BJ (cell line): ENCODE measurements around the gene MB. TPM values are rescaled to one million over a fixed set of nuclear protein-coding genes. Genes with fewer than 3 reads are reported as not detected.

Experiments
- CTCF ChIA-PET: fragments of 350-600 bp; formaldehyde crosslinking; extraction: SDS; loops from one replicate; lab custom pipeline; 2021; ENCODE audit warnings: antibody characterized with exemption, inconsistent platforms; lab: Yijun Ruan, JAX
- POLR2A ChIA-PET: fragments of 300-600 bp; sonication (Branson Sonifier 250); formaldehyde crosslinking; extraction: SDS; loops from one replicate; lab custom pipeline; 2021; ENCODE audit warnings: antibody characterized with exemption; lab: Charles Lee
- DNase-seq: peaks from one replicate; pipeline ENCODE4 v3.0.0-alpha.2; 2011; ENCODE audit warnings: low read depth
- H3K27me3 ChIP-seq: 2 replicates; pipeline ENCODE4 v1.6.0; 2011; ENCODE audit warnings: low read length; ENCODE audit not compliant: control insufficient read depth, insufficient read depth
- H3K36me3 ChIP-seq: 2 replicates; pipeline ENCODE4 v1.5.1; 2011; ENCODE audit warnings: low read length; ENCODE audit not compliant: control insufficient read depth, insufficient read depth
- H3K4me3 ChIP-seq: 2 replicates; pipeline ENCODE4 v1.5.1; 2011; ENCODE audit warnings: low read depth, mild to moderate bottlenecking, control low read depth, low read length
- polyA plus RNA-seq: library from polyadenylated mRNA; depleted of rRNA; stranded (reverse); fragments of >200 nt; gene quantifications from 2 replicates; pipeline ENCODE4 v1.2.3, GENCODE V29; 2011
- TF ChIP-seq, protein P1 (sequence below): IDR thresholded peaks from 2 replicates; pipeline ENCODE4 v1.5.1; 2011; ENCODE audit warnings: low read depth, mild to moderate bottlenecking, control low read depth, inconsistent platforms, low read length, moderate library complexity; ENCODE audit not compliant: insufficient read depth

MB gene
- polyA plus RNA-seq, 1 experiment, result not detected

DNA sequence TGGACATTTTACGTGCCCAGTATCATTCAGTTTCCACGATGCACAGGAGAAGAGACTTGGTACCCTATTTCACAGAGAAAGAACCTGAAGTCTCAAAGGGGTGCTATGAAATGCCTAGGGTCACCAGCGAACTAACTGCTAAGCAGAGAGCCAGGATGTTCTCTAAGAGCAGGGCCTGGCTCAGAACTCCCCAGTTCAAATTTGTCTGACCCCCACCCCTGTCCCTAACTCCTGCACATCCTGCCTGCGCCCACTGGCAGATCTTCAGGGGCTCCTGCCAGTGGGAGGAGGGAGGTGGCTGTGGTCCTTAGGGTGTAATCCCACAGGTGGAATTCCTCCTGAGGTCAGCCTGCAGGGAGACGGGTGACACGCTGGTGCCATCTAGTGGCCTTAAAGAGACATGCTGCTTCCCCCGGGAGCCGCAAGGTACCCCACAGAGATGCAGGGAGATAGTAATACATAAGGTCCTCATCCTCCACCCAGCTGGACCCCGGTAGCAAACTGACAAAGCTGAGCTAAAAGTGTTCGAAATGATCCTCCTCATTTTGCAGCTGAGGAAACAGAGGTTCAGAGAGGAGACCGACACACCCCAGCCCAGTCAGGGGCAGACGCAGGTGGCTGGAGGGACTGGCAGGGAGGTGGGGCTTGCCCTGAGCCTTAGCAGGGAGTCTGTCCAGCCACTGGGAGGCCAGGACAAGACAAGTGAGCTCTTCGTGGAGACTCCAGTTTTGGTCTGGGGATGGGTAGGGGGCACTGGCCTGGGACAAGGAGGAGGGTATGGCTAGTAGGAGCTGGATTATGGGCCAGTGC is 34.1 kb downstream of the MB start:
- no peak for DNase-seq
- ChIA-PET CTCF (interaction anchor here (0.6 to 15.2 kb wide), 29 partner anchors 9 to 660 kb away, joined by 3 to 220 read pairs (median 3); no protein-coding TSS in a partner anchor), POLR2A (interaction anchor here (0.6 kb wide), 1 partner anchor 212 kb away, joined by 11 read pairs; no protein-coding TSS in a partner anchor)
- TF ChIP-seq, protein P1, sequence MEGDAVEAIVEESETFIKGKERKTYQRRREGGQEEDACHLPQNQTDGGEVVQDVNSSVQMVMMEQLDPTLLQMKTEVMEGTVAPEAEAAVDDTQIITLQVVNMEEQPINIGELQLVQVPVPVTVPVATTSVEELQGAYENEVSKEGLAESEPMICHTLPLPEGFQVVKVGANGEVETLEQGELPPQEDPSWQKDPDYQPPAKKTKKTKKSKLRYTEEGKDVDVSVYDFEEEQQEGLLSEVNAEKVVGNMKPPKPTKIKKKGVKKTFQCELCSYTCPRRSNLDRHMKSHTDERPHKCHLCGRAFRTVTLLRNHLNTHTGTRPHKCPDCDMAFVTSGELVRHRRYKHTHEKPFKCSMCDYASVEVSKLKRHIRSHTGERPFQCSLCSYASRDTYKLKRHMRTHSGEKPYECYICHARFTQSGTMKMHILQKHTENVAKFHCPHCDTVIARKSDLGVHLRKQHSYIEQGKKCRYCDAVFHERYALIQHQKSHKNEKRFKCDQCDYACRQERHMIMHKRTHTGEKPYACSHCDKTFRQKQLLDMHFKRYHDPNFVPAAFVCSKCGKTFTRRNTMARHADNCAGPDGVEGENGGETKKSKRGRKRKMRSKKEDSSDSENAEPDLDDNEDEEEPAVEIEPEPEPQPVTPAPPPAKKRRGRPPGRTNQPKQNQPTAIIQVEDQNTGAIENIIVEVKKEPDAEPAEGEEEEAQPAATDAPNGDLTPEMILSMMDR, result peak; percentile 93
- no peaks in the 10 kb centered on the region for H3K36me3 ChIP-seq
- no peaks in the 10 kb centered on the region for H3K27me3 ChIP-seq
- H3K4me3 ChIP-seq, result no peak overlapping the region

- POLR2A ChIA-PET, result no interaction called here
These were observed 34.8 kb downstream of the MB start for GRCh38 chr22:35582218-35582860.

GRCh38 chr22:35581023-35581413 is 36.1 kb downstream of the MB start:
- H3K27me3 ChIP-seq, result no peaks in the 10 kb centered on the region
- no peaks in the 10 kb centered on the region for H3K36me3 ChIP-seq
- DNase-seq, result no peak
- TF ChIP-seq, protein P1, result no peak
- CTCF ChIA-PET, result interaction anchor here (3.3 to 15.2 kb wide), 4 partner anchors 8 to 230 kb away, joined by 13 to 220 read pairs (median 22); no protein-coding TSS in a partner anchor
- H3K4me3 ChIP-seq, result no peak overlapping the region
- POLR2A ChIA-PET, result no interaction called here

More at GRCh38 chr22:35582218-35582860, 34.8 kb downstream of the MB start:
- Histone ChIP-seq H3K27me3 (no peaks in the 10 kb centered on the region), H3K36me3 (no peaks in the 10 kb centered on the region), H3K4me3 (no peak overlapping the region)
- DNase-seq, result no peak
- TF ChIP-seq, protein P1, result no peak
- CTCF ChIA-PET, result interaction anchor here (0.6 to 15.2 kb wide), 15 partner anchors 9 to 543 kb away, joined by 3 to 220 read pairs (median 5); no protein-coding TSS in a partner anchor

GRCh38 chr22:35580351-35581022 is 36.6 kb downstream of the MB start:
- CTCF ChIA-PET, result interaction anchor here (1.7 to 15.2 kb wide), 2 partner anchors 149 to 229 kb away, joined by 9 to 220 read pairs; no protein-coding TSS in a partner anchor
- TF ChIP-seq, protein P1, result no peak
- DNase-seq, result no peak
- Histone ChIP-seq H3K4me3 (no peak overlapping the region), H3K36me3 (no peaks in the 10 kb centered on the region), H3K27me3 (peaks cover 1% of the 10 kb centered on the region; the same call in 1 of the 2 replicates)
- POLR2A ChIA-PET, result no interaction called here
